Measurements from ENCODE around the gene RGMB.

The RGMB gene

DNA sequence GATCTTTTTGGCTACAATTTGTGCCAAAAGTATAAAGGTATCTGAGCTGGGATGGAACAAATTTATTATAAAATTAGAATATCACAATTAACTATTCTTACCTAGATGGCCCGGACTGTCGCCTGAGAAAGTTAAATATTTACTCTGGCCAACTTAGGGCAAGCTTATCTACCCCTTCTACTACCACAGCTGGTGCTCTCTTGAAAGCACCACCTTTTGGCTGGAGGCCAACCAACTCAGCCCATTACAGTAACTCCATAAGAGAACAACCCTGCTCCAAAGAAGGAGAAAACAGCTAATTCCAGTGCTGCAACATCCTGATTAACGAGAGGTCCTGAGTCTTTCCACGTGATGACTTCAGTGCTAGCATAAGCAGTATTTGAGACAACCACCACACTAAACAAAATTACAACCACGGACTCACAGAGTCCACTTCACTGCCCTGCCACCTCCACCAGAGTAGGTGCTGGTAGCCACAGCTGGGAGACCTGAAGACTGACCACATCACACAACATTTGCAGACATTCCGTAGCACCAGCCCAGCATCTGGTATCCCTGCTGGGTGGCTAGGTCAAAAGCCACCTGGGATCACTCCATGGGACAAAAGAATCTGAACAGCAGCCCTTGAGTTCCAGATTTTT is 43.2 kb downstream of the RGMB start:
- in situ Hi-C loops (cut with MboI; ENCODE audit: low sequenced_read_pairs) = no loop called here

DNA sequence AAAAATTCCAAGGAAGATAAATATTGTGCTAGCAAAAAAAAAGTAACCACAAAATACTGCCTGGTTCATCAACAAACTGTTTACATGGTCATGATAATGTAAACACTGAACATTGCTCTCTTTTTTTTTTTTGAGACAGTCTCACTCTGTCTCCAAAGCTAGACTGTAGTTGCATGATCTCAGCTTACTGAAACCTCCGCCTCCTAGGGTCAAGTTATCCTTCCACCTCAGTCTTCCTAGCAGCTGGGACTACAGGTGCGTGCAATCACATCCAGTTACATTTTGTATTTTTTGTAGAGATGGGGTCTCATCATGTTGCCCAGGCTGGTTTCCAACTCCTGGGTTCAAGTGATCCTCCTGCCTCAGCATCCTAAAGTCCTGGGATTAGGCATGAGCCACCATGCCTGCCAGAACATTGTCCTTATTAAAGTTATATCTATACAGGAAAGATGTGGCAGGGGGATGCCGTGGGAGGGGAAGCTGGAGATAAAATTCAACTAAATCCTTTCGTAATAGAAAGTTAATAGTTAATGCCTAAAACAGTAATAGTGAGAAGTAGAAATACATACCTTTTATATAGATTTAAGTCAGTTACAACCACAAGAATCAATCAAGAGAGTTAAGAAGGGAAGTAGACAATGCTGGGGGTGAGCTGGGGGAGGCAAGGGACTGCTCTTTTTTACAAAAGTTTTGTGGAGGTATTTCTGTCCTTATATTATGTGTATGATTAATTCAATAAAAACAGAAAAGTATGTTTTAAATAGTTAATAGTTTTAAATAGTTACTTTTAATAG is 52.3 kb downstream of the RGMB start:
- in situ Hi-C loops (cut with MboI; ENCODE audit: low sequenced_read_pairs) = no loop called here

DNA sequence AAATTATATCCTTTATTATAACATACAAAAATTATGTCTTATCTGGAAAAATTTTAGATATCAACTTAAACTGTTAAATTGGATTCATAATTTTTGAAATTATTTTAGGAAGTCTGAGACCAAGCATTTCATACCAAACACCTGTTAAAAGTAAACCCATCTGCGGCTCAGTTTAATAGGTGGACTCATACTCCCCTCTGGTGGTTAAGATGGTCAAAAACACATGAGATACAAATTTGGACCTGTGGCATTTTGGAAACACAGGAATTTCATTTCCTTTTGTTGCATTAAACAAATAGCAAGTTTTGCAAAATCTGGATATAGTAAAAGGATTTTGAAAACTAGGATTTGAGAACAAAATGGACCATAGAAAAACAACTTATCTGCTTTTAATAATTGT is 53.7 kb downstream of the RGMB start:
- in situ Hi-C loops (cut with MboI; ENCODE audit: low sequenced_read_pairs) = no loop called here

DNA sequence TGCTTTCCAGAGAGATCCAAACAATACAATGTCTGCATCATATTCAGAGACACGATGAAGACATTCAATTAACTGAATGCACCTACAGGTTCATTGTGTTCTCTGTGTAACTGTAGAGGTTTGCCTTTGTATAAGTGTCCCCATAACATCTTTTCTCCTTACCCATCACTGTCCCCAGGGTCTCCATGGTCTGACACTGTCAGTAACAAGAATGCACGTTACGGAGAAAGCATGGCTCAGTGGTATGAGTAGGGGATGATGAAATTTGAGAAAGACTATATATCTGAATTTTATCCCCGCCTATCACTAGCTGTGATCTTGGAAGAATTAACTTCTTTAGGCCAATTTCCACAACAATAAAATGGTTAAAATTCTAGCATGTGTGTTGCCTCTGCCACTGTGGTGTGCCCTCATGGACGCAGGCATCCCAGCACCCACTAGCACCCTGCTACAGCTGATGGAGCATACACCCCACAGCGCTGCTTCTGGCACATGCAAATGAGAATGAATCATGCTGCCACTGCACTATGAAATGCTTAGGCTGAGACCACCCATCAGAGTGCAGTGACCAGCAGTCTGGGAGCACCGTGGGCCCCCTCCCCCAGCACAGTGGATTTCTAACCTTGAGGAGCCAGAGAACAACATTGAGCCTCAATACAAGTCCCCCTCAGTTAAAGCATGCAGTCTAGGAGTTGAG is 54.3 kb downstream of the RGMB start:
- in situ Hi-C loops (cut with MboI; ENCODE audit: low sequenced_read_pairs) = no loop called here

DNA sequence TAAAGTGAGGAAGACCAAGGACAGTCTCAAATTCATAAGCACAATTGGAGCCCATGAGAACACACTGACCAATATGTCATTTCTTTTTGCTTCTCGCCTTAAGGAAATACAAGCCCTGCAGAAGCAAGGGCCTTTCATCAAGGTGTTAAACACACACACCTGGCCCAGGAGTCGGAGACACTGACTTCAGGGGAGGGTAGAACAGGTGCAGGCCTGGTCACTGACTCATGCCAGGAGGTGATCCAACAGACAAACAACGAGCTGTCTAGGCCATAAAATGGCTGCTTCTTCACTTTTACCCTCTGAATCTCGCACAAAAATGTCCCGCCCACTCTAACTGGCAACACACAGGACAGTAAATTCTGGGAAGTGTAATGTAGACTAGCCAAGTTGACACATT is 62.7 kb downstream of the RGMB start:
- in situ Hi-C loops (cut with MboI; ENCODE audit: low sequenced_read_pairs) = no loop called here

DNA sequence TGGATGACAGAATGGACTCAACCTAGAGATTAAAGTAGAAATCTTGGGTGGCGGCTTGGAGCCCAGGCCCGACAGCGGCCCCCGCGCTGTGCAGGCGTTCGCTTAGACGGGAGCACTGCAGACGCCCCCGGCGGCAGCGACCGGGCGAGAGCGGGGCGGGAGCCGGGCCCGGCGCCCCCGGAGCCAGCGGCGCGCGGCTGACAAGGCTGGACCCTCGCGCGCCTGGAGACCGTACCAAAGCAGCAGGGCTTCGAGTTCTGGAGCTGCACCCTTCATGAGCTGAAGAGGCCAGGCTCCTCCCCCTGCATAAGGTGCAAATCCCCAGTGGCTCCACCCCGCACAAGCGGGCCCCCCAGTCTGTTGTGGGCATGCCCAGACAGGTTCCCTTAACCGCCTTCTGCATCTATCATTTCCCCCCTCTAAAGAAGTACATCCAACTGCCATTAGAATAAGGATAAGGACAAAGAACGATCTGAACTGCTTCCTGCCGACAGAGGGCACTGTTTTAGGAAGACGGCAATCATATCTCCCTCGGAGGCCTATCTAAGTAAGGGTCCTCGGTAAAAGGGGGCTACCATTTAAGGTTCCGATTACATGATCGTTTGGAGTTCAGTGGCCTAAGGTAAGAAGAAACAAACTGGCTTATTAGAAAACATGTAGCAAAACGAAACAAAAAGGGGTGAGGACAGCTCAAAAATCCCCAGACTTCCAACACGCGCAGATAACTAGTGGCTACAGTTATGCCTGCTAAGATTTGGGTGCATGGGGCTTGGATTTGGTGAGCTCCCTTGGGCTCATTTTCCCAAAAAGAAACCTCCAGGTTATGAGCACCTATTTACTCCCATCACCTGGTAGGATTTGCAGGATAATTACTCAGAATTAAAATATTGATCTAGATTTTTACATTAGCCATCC is 66.3 kb downstream of the RGMB start:
- in situ Hi-C loops (cut with MboI; ENCODE audit: low sequenced_read_pairs) = no loop called here

DNA sequence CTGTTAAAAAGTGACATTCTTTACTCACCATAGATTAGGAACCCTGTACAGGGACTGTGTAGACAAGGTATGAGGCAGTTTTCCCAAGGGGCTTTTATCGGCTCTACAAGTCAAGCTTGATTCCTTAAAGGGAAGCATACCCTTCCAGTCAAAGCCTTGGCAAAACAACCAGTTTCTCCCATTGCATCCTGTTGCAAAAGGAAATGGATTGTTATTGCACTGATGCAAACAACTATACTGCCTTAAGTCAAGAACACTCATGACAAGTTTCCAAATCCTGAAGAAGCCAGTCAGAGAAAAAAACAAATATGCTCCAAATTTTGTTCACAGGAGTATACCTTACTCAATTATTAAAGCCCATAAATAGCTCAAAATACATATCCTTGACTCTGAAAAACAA is 67.5 kb downstream of the RGMB start:
- in situ Hi-C loops (cut with MboI; ENCODE audit: low sequenced_read_pairs) = no loop called here

DNA sequence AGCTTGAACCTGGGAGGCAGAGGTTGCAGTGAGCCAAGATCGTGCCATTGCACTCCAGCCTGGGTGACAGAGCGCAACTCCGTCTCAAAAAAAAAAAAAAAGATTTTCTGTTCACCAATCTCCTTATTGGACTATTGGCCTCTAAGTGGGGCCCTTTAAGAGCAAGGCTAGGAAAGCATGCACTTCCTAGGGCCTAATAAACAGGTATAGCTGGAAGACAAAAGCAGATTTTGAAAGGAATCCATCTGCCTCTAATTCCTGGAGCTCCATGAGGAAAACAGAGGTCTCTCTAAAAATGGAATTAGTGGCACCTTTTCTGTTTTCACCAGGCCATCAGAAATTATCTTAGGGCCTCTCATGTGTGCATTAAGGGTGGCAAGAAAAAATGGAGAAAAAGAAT is 70.0 kb downstream of the RGMB start:
- in situ Hi-C loops (cut with MboI; ENCODE audit: low sequenced_read_pairs) = no loop called here

DNA sequence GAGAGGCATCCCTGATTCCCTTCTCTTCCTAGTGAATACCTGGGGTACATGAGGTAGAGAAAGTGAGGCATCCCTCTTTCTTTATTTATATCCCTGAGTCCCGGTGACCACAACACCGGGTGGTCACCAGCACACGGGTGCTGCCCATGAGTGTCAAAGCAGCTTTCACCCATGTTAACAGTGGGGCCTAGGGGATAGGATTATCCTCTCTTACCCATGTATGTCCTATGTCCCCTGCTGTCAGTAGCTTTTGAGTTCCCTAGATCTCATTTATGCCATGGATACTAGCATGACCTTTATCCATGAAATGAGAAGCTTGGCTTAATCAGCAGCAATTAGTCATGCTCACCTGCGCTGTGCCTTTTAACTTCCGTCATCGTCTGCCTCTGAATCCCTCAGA is 71.4 kb downstream of the RGMB start:
- in situ Hi-C loops (cut with MboI; ENCODE audit: low sequenced_read_pairs) = no loop called here

DNA sequence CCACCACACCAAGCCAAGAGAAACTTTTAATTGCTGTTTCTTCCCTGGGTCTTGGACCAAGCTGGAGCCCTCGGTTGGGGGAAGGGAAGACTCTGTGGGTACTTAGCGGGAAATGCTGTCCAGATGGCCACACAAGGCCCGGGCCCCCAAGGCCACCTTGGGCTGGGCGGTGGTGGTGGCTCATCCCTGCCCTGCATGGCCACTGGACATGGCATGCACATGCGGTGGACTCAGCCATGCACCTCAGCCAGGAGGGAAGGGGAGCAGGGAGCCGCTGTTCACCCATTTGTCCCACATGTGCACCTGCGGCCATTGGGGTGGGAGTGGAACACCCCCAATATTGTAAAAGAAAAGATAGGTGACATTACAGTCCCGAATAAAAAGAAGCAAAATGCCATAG is 72.4 kb downstream of the RGMB start:
- in situ Hi-C loops (cut with MboI; ENCODE audit: low sequenced_read_pairs) = no loop called here
